ENCODE results near the gene PTPRN2. TPM values are rescaled to one million over a fixed set of nuclear protein-coding genes. Genes with fewer than 3 reads are reported as not detected.
"Not testable (repeated sequence)": the region's sequence is repeated elsewhere in the genome, so short reads cannot be mapped to it uniquely, and the experiment has no call there.

PTPRN2 gene
- total RNA-seq, 1 experiment from 2014 or later, result 0.11 TPM

DNA sequence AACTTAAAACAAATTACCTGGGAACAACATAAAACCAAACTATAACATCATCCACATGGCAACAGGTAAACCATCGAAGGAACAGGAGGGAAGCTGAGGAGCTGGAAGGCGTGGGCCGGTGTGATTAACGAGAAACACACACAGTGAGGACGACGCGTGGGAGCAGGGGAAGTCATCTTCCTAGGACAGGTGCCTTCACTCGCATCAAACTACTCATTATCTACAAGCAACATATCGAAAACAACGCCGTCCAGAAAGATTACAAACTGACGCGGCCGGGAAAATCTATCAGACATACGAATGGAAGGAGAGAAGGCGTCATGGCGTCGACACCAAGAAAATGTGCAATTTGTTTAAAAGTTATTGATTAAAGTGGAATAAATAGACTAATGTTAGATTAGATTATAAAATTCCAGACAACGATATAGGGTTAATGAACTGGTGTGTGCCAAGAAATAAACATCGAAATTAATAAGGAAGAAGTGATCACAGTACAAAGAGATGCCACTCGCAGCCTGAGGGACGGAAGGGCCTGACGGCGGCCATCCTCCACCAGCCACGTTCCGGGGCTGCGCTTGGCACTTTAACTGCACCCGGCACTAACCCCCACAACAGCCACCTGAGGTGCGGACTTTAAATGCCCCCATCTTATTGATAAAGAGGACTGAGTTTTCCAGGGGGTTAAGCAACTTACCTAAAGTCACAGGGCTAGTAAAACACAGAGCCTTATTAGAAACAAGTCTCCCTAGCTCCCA, 669.1 kb downstream of the PTPRN2 start:
- Histone ChIP-seq H3K4me3 (ENCODE audit: low read depth, low read length, poor library complexity, severe bottlenecking) (no peak overlapping the region), H3K27me3 (replicated peaks; ENCODE audit: insufficient read depth, low read depth, low read length, poor library complexity) (no peaks in the 10 kb centered on the region), H3K9me3 (ENCODE audit: low read depth, low read length, poor library complexity, severe bottlenecking) (peaks cover 7% of the 10 kb centered on the region), H3K36me3 (ENCODE audit: insufficient read depth, low read length, poor library complexity, severe bottlenecking) (no peaks in the 10 kb centered on the region), H3K27ac (ENCODE audit: low read depth, low read length, poor library complexity, severe bottlenecking) (no peak overlapping the region), H3K4me1 (ENCODE audit: insufficient read depth, low read length, poor library complexity, severe bottlenecking) (no peaks in the 10 kb centered on the region)
- intact Hi-C loops (cut with micrococcal nuclease; ENCODE audit: unreplicated experiment), result no loop called here
- no TSS peak for BruUV-seq (replicated peaks)
- no peak for TF ChIP-seq EZH2 (IDR thresholded peaks at IDR 0.05; ENCODE audit: borderline replicate concordance, low read depth, low read length, poor library complexity, severe bottlenecking)
- TF ChIP-seq, protein P1, sequence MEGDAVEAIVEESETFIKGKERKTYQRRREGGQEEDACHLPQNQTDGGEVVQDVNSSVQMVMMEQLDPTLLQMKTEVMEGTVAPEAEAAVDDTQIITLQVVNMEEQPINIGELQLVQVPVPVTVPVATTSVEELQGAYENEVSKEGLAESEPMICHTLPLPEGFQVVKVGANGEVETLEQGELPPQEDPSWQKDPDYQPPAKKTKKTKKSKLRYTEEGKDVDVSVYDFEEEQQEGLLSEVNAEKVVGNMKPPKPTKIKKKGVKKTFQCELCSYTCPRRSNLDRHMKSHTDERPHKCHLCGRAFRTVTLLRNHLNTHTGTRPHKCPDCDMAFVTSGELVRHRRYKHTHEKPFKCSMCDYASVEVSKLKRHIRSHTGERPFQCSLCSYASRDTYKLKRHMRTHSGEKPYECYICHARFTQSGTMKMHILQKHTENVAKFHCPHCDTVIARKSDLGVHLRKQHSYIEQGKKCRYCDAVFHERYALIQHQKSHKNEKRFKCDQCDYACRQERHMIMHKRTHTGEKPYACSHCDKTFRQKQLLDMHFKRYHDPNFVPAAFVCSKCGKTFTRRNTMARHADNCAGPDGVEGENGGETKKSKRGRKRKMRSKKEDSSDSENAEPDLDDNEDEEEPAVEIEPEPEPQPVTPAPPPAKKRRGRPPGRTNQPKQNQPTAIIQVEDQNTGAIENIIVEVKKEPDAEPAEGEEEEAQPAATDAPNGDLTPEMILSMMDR (conservative IDR thresholded peaks at IDR 0.05; ENCODE audit: low read depth, low read length), result no peak
- DNase-seq (ENCODE audit: low spot score), result no peak
- CTCF ChIA-PET, result no interaction called here
- POLR2A ChIA-PET (ENCODE audit: low non-redundant PET), result no interaction called here

DNA sequence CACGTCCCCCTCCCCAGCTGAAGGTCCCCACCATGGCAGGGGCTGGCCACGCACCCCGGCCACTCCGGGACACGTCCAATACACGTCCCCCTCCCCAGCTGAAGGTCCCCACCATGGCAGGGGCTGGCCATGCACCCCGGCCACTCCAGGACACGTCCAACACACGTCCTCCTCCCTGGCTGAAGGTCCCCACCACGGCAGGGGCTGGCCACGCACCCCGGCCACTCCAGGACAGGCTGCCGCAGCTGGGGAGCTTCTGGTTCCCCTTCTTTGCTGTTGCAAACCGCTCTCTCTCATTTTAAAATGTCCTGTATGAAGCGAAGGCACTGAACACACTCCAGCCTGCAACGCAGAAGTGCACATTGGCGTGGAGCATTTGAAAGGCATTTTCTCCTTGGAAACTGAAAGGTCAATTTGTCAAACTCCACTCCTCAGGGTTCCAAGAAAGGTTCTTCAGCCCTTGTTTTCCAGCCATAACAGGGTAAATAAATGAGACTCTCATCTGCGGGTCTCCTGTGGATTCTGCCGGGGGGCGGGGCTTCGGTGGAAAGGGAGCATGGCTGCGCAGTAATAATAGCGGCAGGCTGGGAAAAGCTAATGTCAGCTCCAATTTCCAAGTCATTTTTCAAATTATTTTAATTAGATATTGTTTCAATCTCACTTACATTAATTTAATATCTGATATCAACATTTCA, 670.5 kb downstream of the PTPRN2 start:
- BruUV-seq (replicated peaks), result no TSS peak
- H3K36me3 ChIP-seq (ENCODE audit: insufficient read depth, low read length, poor library complexity, severe bottlenecking), result no peaks in the 10 kb centered on the region
- no peak overlapping the region for H3K27ac ChIP-seq (ENCODE audit: low read depth, low read length, poor library complexity, severe bottlenecking)
- ChIA-PET POLR2A (ENCODE audit: low non-redundant PET) (no interaction called here), CTCF (no interaction called here)
- H3K27me3 ChIP-seq (replicated peaks; ENCODE audit: insufficient read depth, low read depth, low read length, poor library complexity), result no peaks in the 10 kb centered on the region
- intact Hi-C loops (cut with micrococcal nuclease; ENCODE audit: unreplicated experiment), result no loop called here
- DNase-seq (ENCODE audit: low spot score), result no peak
- TF ChIP-seq, protein P1 (conservative IDR thresholded peaks at IDR 0.05; ENCODE audit: low read depth, low read length), result no peak
- TF ChIP-seq EZH2 (IDR thresholded peaks at IDR 0.05; ENCODE audit: borderline replicate concordance, low read depth, low read length, poor library complexity, severe bottlenecking), result no peak
- H3K9me3 ChIP-seq (ENCODE audit: low read depth, low read length, poor library complexity, severe bottlenecking), result peaks cover 8% of the 10 kb centered on the region
- H3K4me3 ChIP-seq (ENCODE audit: low read depth, low read length, poor library complexity, severe bottlenecking), result no peak overlapping the region
- H3K4me1 ChIP-seq (ENCODE audit: insufficient read depth, low read length, poor library complexity, severe bottlenecking), result no peaks in the 10 kb centered on the region

- TF ChIP-seq, protein P1 (conservative IDR thresholded peaks at IDR 0.05; ENCODE audit: low read depth, low read length), result no peak
- TF ChIP-seq EZH2 (IDR thresholded peaks at IDR 0.05; ENCODE audit: borderline replicate concordance, low read depth, low read length, poor library complexity, severe bottlenecking), result no peak
- no TSS peak for BruUV-seq (replicated peaks)
- POLR2A ChIA-PET (ENCODE audit: low non-redundant PET), result no interaction called here
Measured at GRCh38 chr7:157910446-157910845, 677.2 kb downstream of the PTPRN2 start.

GRCh38 chr7:157910045-157910444, 677.6 kb downstream of the PTPRN2 start:
- POLR2A ChIA-PET (ENCODE audit: low non-redundant PET); H3K4me3 ChIP-seq (ENCODE audit: low read depth, low read length, poor library complexity, severe bottlenecking); H3K36me3 ChIP-seq (ENCODE audit: insufficient read depth, low read length, poor library complexity, severe bottlenecking); BruUV-seq (replicated peaks); H3K27ac ChIP-seq (ENCODE audit: low read depth, low read length, poor library complexity, severe bottlenecking); H3K4me1 ChIP-seq (ENCODE audit: insufficient read depth, low read length, poor library complexity, severe bottlenecking); DNase-seq (ENCODE audit: low spot score); intact Hi-C loops (cut with micrococcal nuclease; ENCODE audit: unreplicated experiment); H3K27me3 ChIP-seq (replicated peaks; ENCODE audit: insufficient read depth, low read depth, low read length, poor library complexity); CTCF ChIA-PET; H3K9me3 ChIP-seq (ENCODE audit: low read depth, low read length, poor library complexity, severe bottlenecking): not testable (repeated sequence)

More at GRCh38 chr7:157910446-157910845, 677.2 kb downstream of the PTPRN2 start:
- CTCF ChIA-PET, result no interaction called here
- no peak for DNase-seq (ENCODE audit: low spot score)
- H3K36me3 ChIP-seq (ENCODE audit: insufficient read depth, low read length, poor library complexity, severe bottlenecking), result no peaks in the 10 kb centered on the region
- no peak overlapping the region for H3K4me3 ChIP-seq (ENCODE audit: low read depth, low read length, poor library complexity, severe bottlenecking)
- no peak overlapping the region for H3K27ac ChIP-seq (ENCODE audit: low read depth, low read length, poor library complexity, severe bottlenecking)
- H3K4me1 ChIP-seq (ENCODE audit: insufficient read depth, low read length, poor library complexity, severe bottlenecking), result no peaks in the 10 kb centered on the region
- peaks cover under 1% of the 10 kb centered on the region for H3K27me3 ChIP-seq (replicated peaks; ENCODE audit: insufficient read depth, low read depth, low read length, poor library complexity)
- intact Hi-C loops (cut with micrococcal nuclease; ENCODE audit: unreplicated experiment), result no loop called here
- H3K9me3 ChIP-seq (ENCODE audit: low read depth, low read length, poor library complexity, severe bottlenecking), result peaks cover 4% of the 10 kb centered on the region

All from A673 (cell line).